Activated CD8-positive, alpha-beta memory T cell treated with anti-CD3 and anti-CD28 coated beads, Interleukin-2, amount 10 ng/mL, durations not matched to agents 7 days and 5 days (primary cell): Measurements from ENCODE around the gene AGTPBP1. TPM values are rescaled to one million over a fixed set of nuclear protein-coding genes. Genes with fewer than 3 reads are reported as not detected.
A peak's percentile ranks its signal among the peaks of the same experiment; 100 is the strongest.

Source experiments
- ATAC-seq: fragments of 150-1000 bp; cut with Tn5 transposase; one replicate; pipeline ENCODE4 v1.10.0; 2021; ENCODE audit warnings: moderate library complexity
- CTCF ChIA-PET: fragments of 350-600 bp; sonication (Branson Sonifier 250); formaldehyde crosslinking; loops from one replicate; lab custom pipeline; 2021; ENCODE audit warnings: antibody characterized with exemption; lab: Charles Lee
- DNase-seq: peaks from one replicate; pipeline ENCODE4 v3.0.0-alpha.2; 2020
- H3K27ac Mint-ChIP-seq: one replicate; pipeline ENCODE4 v1.8.0; 2021; ENCODE audit warnings: mild to moderate bottlenecking, mixed read lengths
- H3K27me3 Mint-ChIP-seq: one replicate; pipeline ENCODE4 v1.8.0; 2021; ENCODE audit warnings: mixed read lengths
- H3K36me3 Mint-ChIP-seq: one replicate; pipeline ENCODE4 v1.8.0; 2021; ENCODE audit warnings: mild to moderate bottlenecking, mixed read lengths
- H3K4me1 Mint-ChIP-seq: one replicate; pipeline ENCODE4 v1.8.0; 2021; ENCODE audit warnings: mixed read lengths
- H3K4me3 Mint-ChIP-seq: one replicate; pipeline ENCODE4 v1.8.0; 2021; ENCODE audit warnings: mild to moderate bottlenecking, moderate library complexity, mixed read lengths
- H3K9me3 Mint-ChIP-seq: one replicate; pipeline ENCODE4 v1.8.0; 2022; ENCODE audit warnings: low read depth, mixed read lengths
- total RNA-seq, 2 experiments: library from RNA; stranded (reverse); gene quantifications; one replicate each; pipeline ENCODE4 v1.2.3, GENCODE V29; 2021

The AGTPBP1 gene
- total RNA-seq, 2 experiments from 2014 or later, result 22.9 to 30.8 TPM

DNA sequence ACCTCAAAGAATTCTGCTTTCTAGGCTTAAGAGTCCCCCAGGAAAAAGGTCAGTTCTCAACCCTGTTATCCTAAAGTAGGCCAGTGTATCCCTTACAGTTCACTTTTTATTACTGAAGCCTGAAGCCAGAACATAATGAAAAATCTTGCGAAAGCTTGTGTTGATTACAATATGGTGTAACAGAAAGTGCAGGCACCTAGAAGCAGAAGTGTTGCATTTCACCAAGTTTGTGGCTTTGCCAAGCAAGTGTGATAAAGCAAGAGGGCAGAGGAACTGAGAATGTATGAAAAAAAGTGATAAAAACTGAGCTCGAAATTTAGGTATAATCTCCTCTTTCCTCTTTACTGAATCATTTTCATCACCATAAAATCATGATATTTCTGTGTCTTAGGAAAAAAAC lies 26.2 kb downstream of the AGTPBP1 start:
- H3K4me1 Mint-ChIP-seq, result peaks cover 30% of the 10 kb centered on the region
- peak; percentile 12 for ATAC-seq

DNA sequence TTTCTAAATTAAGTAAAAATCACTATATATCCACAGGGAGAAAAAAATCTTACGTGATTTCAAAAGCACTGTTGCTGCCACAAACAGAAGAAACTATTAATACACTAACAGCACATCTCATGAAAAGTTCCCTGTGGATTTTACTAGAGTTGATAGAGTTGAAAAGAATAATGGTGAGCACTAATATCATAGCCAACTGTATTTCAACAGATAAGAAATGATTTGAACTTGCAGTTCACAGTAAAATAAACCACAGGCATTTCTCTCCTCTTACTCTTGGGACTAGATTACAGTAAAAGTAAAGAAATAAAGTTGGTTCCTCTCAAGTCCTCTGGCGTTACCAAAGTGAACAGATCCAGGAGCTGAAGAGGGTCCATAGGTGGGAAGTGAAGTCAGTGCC lies 27.9 kb downstream of the AGTPBP1 start:
- CTCF ChIA-PET, result no interaction called here
- no peak for DNase-seq
- H3K4me1 Mint-ChIP-seq, result peaks cover 30% of the 10 kb centered on the region
- no peak for ATAC-seq
- no peak overlapping the region for H3K4me3 Mint-ChIP-seq
- H3K27ac Mint-ChIP-seq, result no peak overlapping the region
- H3K36me3 Mint-ChIP-seq, result peaks cover 23% of the 10 kb centered on the region
- no peaks in the 10 kb centered on the region for H3K27me3 Mint-ChIP-seq
- H3K9me3 Mint-ChIP-seq, result peaks cover 4% of the 10 kb centered on the region

More for the DNA sequence above, 26.2 kb downstream of the AGTPBP1 start:
- H3K4me3 Mint-ChIP-seq, result no peak overlapping the region
- no peaks in the 10 kb centered on the region for H3K27me3 Mint-ChIP-seq
- H3K36me3 Mint-ChIP-seq, result peaks cover 19% of the 10 kb centered on the region
- H3K27ac Mint-ChIP-seq, result peak overlapping the region; percentile 48
- H3K9me3 Mint-ChIP-seq, result no peaks in the 10 kb centered on the region
- DNase-seq, result no peak
- CTCF ChIA-PET, result interaction anchor here (1.7 kb wide), 1 partner anchor 18 kb away, joined by 3 read pairs; no protein-coding TSS in a partner anchor

DNA sequence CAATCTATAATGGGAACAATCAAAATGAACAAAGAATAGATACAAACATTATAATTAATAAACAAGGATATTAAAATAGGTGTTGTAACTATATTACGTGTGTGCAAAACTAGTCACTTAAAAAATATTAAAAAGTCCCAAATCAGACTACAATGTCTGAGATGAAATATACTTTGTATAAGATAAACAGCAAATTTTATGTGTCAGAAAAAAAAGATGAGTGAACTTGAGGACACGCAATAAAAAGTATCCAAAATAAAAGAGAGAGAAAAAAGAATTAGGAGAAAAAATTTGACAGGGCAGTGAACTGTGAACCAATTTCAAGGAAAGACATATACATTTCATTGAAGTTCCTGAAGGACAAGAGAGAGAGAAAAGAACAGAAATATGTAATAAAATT lies 37.0 kb downstream of the AGTPBP1 start:
- Mint-ChIP-seq H3K27me3 (no peaks in the 10 kb centered on the region), H3K4me3 (no peak overlapping the region), H3K27ac (no peak overlapping the region), H3K9me3 (peaks cover 4% of the 10 kb centered on the region), H3K4me1 (peaks cover 15% of the 10 kb centered on the region), H3K36me3 (peaks cover 33% of the 10 kb centered on the region)
- no peak for ATAC-seq
- DNase-seq, result no peak
- CTCF ChIA-PET, result interaction anchor here (0.9 kb wide), 1 partner anchor 54 kb away, joined by 4 read pairs; no protein-coding TSS in a partner anchor

GRCh38 chr9:85703398-85703797 lies 38.4 kb downstream of the AGTPBP1 start:
- H3K36me3 Mint-ChIP-seq, result peaks cover 25% of the 10 kb centered on the region
- H3K27ac Mint-ChIP-seq, result no peak overlapping the region
- ATAC-seq, result no peak

GRCh38 chr9:85702726-85703289 lies 38.9 kb downstream of the AGTPBP1 start:
- H3K4me1 Mint-ChIP-seq, result peaks cover 17% of the 10 kb centered on the region
- CTCF ChIA-PET, result no interaction called here
- H3K27ac Mint-ChIP-seq, result no peak overlapping the region

More at GRCh38 chr9:85703398-85703797, 38.4 kb downstream of the AGTPBP1 start:
- Mint-ChIP-seq H3K9me3 (no peaks in the 10 kb centered on the region), H3K4me1 (peaks cover 16% of the 10 kb centered on the region), H3K4me3 (no peak overlapping the region), H3K27me3 (no peaks in the 10 kb centered on the region)
- CTCF ChIA-PET, result no interaction called here
- no peak for DNase-seq

GRCh38 chr9:85702191-85702590 lies 39.6 kb downstream of the AGTPBP1 start:
- Mint-ChIP-seq H3K4me3 (no peak overlapping the region), H3K9me3 (no peaks in the 10 kb centered on the region), H3K4me1 (peaks cover 17% of the 10 kb centered on the region), H3K27me3 (no peaks in the 10 kb centered on the region), H3K27ac (no peak overlapping the region), H3K36me3 (peaks cover 23% of the 10 kb centered on the region)
- DNase-seq (no peak), ATAC-seq (no peak)
- CTCF ChIA-PET, result no interaction called here

More at GRCh38 chr9:85702726-85703289, 38.9 kb downstream of the AGTPBP1 start:
- no peak for ATAC-seq
- H3K27me3 Mint-ChIP-seq, result no peaks in the 10 kb centered on the region
- H3K36me3 Mint-ChIP-seq, result peaks cover 25% of the 10 kb centered on the region
- no peaks in the 10 kb centered on the region for H3K9me3 Mint-ChIP-seq
- no peak overlapping the region for H3K4me3 Mint-ChIP-seq
- DNase-seq, result no peak

- H3K36me3 Mint-ChIP-seq, result peaks cover 21% of the 10 kb centered on the region
- peaks cover 17% of the 10 kb centered on the region for H3K4me1 Mint-ChIP-seq
- no peak for DNase-seq
- no peak overlapping the region for H3K27ac Mint-ChIP-seq
- CTCF ChIA-PET, result no interaction called here
- no peak overlapping the region for H3K4me3 Mint-ChIP-seq
- no peak for ATAC-seq
- no peaks in the 10 kb centered on the region for H3K27me3 Mint-ChIP-seq
- no peaks in the 10 kb centered on the region for H3K9me3 Mint-ChIP-seq
Observed at GRCh38 chr9:85700330-85700729, 41.4 kb downstream of the AGTPBP1 start.

DNA sequence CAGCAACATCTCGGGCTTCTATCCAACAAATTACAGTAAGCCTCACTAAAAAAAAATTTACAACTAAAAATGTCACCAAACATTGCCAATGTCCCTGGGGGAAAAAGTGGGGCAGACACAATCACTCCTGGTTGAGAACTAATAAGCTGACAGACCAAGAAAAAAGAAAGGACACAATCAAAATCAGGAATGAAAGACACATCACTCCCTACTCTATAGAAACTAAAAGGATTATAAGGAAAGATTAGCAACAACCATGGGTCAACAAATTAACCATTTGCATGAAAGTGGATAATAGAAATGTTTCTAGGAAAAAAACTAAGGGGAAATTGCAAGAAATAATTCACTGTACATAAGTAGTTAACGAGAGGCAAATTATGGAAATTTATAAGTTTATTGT lies 53.4 kb downstream of the AGTPBP1 start:
- Mint-ChIP-seq H3K36me3 (peaks cover 29% of the 10 kb centered on the region), H3K4me1 (no peaks in the 10 kb centered on the region)
- CTCF ChIA-PET, result interaction anchor here (0.7 to 1.3 kb wide), 2 partner anchors 10 to 18 kb away, joined by 6 read pairs; no protein-coding TSS in a partner anchor

DNA sequence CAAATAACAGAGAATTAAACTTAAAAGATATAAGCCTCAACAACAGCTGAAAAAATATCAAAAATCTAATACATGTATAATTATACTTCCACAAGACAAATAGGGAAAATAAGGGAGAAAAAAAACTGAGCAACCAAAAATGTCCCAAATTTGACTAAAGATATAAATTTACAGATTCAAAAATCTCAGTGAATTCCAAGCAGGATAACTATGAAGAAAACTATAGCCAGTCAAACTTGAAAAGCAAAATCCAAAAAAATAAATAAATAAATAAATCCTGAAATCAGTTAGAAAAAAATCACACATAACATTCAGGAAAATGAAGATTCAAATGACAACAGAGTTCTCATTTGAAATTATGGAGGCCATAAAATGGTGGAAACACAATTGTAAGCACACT lies 56.7 kb downstream of the AGTPBP1 start:
- ATAC-seq, result no peak
- Mint-ChIP-seq H3K4me3 (no peak overlapping the region), H3K36me3 (peaks cover 26% of the 10 kb centered on the region), H3K4me1 (no peaks in the 10 kb centered on the region), H3K27ac (no peak overlapping the region), H3K27me3 (no peaks in the 10 kb centered on the region), H3K9me3 (no peaks in the 10 kb centered on the region)
- no peak for DNase-seq
- CTCF ChIA-PET, result no interaction called here

More for the DNA sequence above, 53.4 kb downstream of the AGTPBP1 start:
- Mint-ChIP-seq H3K27ac (no peak overlapping the region), H3K4me3 (no peak overlapping the region), H3K9me3 (no peaks in the 10 kb centered on the region), H3K27me3 (no peaks in the 10 kb centered on the region)
- DNase-seq (no peak), ATAC-seq (no peak)

GRCh38 chr9:85676790-85677189 lies 65.0 kb downstream of the AGTPBP1 start:
- Mint-ChIP-seq H3K27ac (no peak overlapping the region), H3K9me3 (no peaks in the 10 kb centered on the region), H3K27me3 (no peaks in the 10 kb centered on the region), H3K4me3 (no peak overlapping the region), H3K4me1 (no peaks in the 10 kb centered on the region), H3K36me3 (peaks cover 17% of the 10 kb centered on the region)
- CTCF ChIA-PET, result no interaction called here
- DNase-seq (no peak), ATAC-seq (no peak)

DNA sequence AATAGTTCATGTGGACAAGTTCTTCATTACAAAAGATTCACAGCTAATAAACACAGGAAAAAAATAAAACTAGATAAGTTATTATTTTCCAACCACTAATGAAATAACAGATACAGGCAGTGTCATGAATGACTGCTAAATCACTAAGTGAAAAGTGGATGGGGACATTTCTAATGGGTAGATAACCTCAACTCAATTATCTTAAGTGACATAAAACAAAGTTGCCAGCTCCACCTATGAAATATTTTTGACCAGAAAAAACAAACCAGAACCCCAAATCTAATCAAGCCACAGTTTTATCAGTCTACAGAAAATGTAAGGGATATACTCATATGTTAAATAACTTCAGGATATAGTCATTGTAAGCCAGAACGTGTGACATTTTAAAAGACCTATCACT lies 74.4 kb downstream of the AGTPBP1 start:
- no peak for ATAC-seq
- CTCF ChIA-PET, result no interaction called here

DNA sequence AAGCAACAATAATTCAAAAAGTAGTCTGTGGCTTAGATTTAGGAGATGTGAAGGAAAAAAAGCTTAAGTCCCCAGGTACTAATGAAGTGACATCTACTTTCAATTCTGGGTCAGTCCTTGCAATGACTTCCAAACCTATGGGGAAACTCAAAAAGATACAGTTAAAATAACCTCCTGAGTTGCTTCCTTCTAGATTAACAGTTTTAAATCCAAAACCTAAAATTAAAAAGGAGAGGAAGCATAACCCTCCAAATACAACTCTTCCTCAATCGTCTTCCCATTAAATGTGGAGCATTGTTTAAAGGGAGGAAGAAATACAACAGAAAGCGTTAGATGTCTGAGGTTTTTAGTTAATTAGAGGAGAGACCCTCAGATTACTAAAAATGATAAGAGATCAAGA lies 75.7 kb downstream of the AGTPBP1 start:
- ATAC-seq (no peak), DNase-seq (no peak)
- Mint-ChIP-seq H3K36me3 (peaks cover 11% of the 10 kb centered on the region), H3K27me3 (no peaks in the 10 kb centered on the region), H3K9me3 (no peaks in the 10 kb centered on the region), H3K27ac (no peak overlapping the region), H3K4me3 (no peak overlapping the region), H3K4me1 (no peaks in the 10 kb centered on the region)
- CTCF ChIA-PET, result no interaction called here

More for the DNA sequence above, 74.4 kb downstream of the AGTPBP1 start:
- no peak for DNase-seq
- no peaks in the 10 kb centered on the region for H3K4me1 Mint-ChIP-seq
- H3K27ac Mint-ChIP-seq, result no peak overlapping the region
- peaks cover 14% of the 10 kb centered on the region for H3K36me3 Mint-ChIP-seq
- H3K4me3 Mint-ChIP-seq, result no peak overlapping the region
- H3K27me3 Mint-ChIP-seq, result no peaks in the 10 kb centered on the region
- H3K9me3 Mint-ChIP-seq, result no peaks in the 10 kb centered on the region

GRCh38 chr9:85662573-85662972 lies 79.2 kb downstream of the AGTPBP1 start:
- ATAC-seq, result no peak
- Mint-ChIP-seq H3K27ac (no peak overlapping the region), H3K9me3 (no peaks in the 10 kb centered on the region), H3K4me1 (no peaks in the 10 kb centered on the region), H3K36me3 (peaks cover 5% of the 10 kb centered on the region), H3K4me3 (no peak overlapping the region), H3K27me3 (no peaks in the 10 kb centered on the region)
- no peak for DNase-seq
- CTCF ChIA-PET, result no interaction called here

GRCh38 chr9:85658716-85659115 lies 83.0 kb downstream of the AGTPBP1 start:
- no peak overlapping the region for H3K4me3 Mint-ChIP-seq
- peaks cover 5% of the 10 kb centered on the region for H3K36me3 Mint-ChIP-seq
- H3K9me3 Mint-ChIP-seq, result no peaks in the 10 kb centered on the region
- no peak overlapping the region for H3K27ac Mint-ChIP-seq
- no peaks in the 10 kb centered on the region for H3K4me1 Mint-ChIP-seq
- CTCF ChIA-PET, result interaction anchor here (0.9 kb wide), 1 partner anchor 10 kb away, joined by 3 read pairs; no protein-coding TSS in a partner anchor
- H3K27me3 Mint-ChIP-seq, result no peaks in the 10 kb centered on the region
- no peak for ATAC-seq
- DNase-seq, result no peak
